Stimulated activated CD8-positive, alpha-beta memory T cell treated with anti-CD3 and anti-CD28 coated beads, Interleukin-7, amount 100 ng/mL, for 4 hours (primary cell): ENCODE measurements around the gene CLIC5.
A peak's percentile ranks its signal among the peaks of the same experiment; 100 is the strongest.

Experiments used
- DNase-seq, 2 donors: peaks; one replicate each; pipeline ENCODE4 v3.0.0-alpha.2; 2020; ENCODE audit warnings: low read depth in 2 of 2

The CLIC5 gene

GRCh38 chr6:46035242-46035641 is 19.6 kb upstream of the CLIC5 start:
- no peak for DNase-seq

- DNase-seq, result no peak
Measured at GRCh38 chr6:46032110-46032998, 16.7 kb upstream of the CLIC5 start.

- no peak for DNase-seq
Measured at GRCh38 chr6:46029602-46030001, 13.9 kb upstream of the CLIC5 start.

GRCh38 chr6:46026307-46026706 is 10.6 kb upstream of the CLIC5 start:
- DNase-seq, result no peak

- no peak for DNase-seq
Measured at GRCh38 chr6:46025573-46025972, 9.9 kb upstream of the CLIC5 start.

GRCh38 chr6:46024124-46024769 is 8.6 kb upstream of the CLIC5 start:
- no peak for DNase-seq

GRCh38 chr6:46023216-46023915 is 7.7 kb upstream of the CLIC5 start:
- DNase-seq, result no peak

- no peak for DNase-seq
Measured at GRCh38 chr6:46022106-46022948, 6.7 kb upstream of the CLIC5 start.

- no peak for DNase-seq
Measured at GRCh38 chr6:46017726-46018125, 2.1 kb upstream of the CLIC5 start.

- no peak for DNase-seq
Measured at GRCh38 chr6:46016063-46016608, 476 bp upstream of the CLIC5 start.

GRCh38 chr6:46014511-46015118 is 1.0 kb downstream of the CLIC5 start:
- DNase-seq, result no peak

GRCh38 chr6:46014046-46014445 is 1.6 kb downstream of the CLIC5 start:
- no peak for DNase-seq

- no peak for DNase-seq
Measured at GRCh38 chr6:46013639-46014038, 2.0 kb downstream of the CLIC5 start.

- no peak for DNase-seq
Measured at GRCh38 chr6:46012834-46013233, 2.8 kb downstream of the CLIC5 start.

- peak; percentile 43 to 58 for DNase-seq
Measured at GRCh38 chr6:46011188-46012085, 4.2 kb downstream of the CLIC5 start.

- DNase-seq, result no peak
Measured at GRCh38 chr6:46010771-46011170, 4.9 kb downstream of the CLIC5 start.

- DNase-seq, result no peak
Measured at GRCh38 chr6:46010270-46010669, 5.4 kb downstream of the CLIC5 start.

GRCh38 chr6:46002264-46002663 is 13.4 kb downstream of the CLIC5 start:
- DNase-seq, result no peak

- no peak for DNase-seq
Measured at GRCh38 chr6:46000905-46001304, 14.8 kb downstream of the CLIC5 start.

GRCh38 chr6:45998524-45998923 is 17.1 kb downstream of the CLIC5 start:
- DNase-seq, result no peak
